WTC11 (cell line): ENCODE results near the gene SPSB3. TPM values are rescaled to one million over a fixed set of nuclear protein-coding genes. Genes with fewer than 3 reads are reported as not detected.

Experiments used
- ATAC-seq: fragments of 200-7000 bp; cut with Tn5 transposase; 2 replicates; pipeline ENCODE4 v1.10.0; 2021; ENCODE audit warnings: mild to moderate bottlenecking, moderate library complexity
- CTCF ChIA-PET: fragments of 300-600 bp; sonication (Branson Sonifier 250); formaldehyde crosslinking; loops from one replicate; lab custom pipeline; 2021; ENCODE audit warnings: antibody characterized with exemption; lab: Charles Lee
- POLR2A ChIA-PET: fragments of 350-600 bp; sonication (Branson Sonifier 250); formaldehyde crosslinking; loops from one replicate; lab custom pipeline; 2021; ENCODE audit warnings: antibody characterized with exemption; lab: Charles Lee
- DNase-seq: peaks from one replicate; pipeline ENCODE4 v3.0.0; 2021; ENCODE audit warnings: low spot score
- H3K27ac Mint-ChIP-seq: 2 replicates; pipeline ENCODE4 v1.8.0; 2021; ENCODE audit warnings: mixed read lengths
- H3K27me3 Mint-ChIP-seq: 2 replicates; pipeline ENCODE4 v1.8.0; 2021; ENCODE audit warnings: low read depth, mild to moderate bottlenecking, moderate library complexity, mixed read lengths
- H3K36me3 Mint-ChIP-seq: 2 replicates; pipeline ENCODE4 v1.8.0; 2021; ENCODE audit warnings: mixed read lengths
- H3K4me1 Mint-ChIP-seq: 2 replicates; pipeline ENCODE4 v1.8.0; 2022; ENCODE audit warnings: mixed read lengths
- H3K4me3 Mint-ChIP-seq: 2 replicates; pipeline ENCODE4 v1.8.0; 2021; ENCODE audit warnings: mild to moderate bottlenecking, moderate library complexity, mixed read lengths
- H3K9me3 Mint-ChIP-seq: 2 replicates; pipeline ENCODE4 v1.8.0; 2021; ENCODE audit warnings: mixed read lengths
- ATF3 ChIP-seq: sonication (generic); formaldehyde crosslinking; conservative IDR thresholded peaks from 2 replicates; pipeline ENCODE4 v1.8.1; 2022; ENCODE audit warnings: mild to moderate bottlenecking, missing genetic modification reagents
- CREM ChIP-seq: sonication (generic); formaldehyde crosslinking; IDR thresholded peaks from 2 replicates; pipeline ENCODE4 v1.8.1; 2022; ENCODE audit warnings: mild to moderate bottlenecking, missing genetic modification reagents, moderate library complexity
- ESRRA ChIP-seq: sonication (generic); formaldehyde crosslinking; IDR thresholded peaks from 2 replicates; pipeline ENCODE4 v1.8.1; 2022; ENCODE audit warnings: mild to moderate bottlenecking, missing genetic modification reagents, borderline replicate concordance
- MXD4 ChIP-seq: fragments of 250-450 bp; sonication (Bioruptor Pico); IDR thresholded peaks from 2 replicates; pipeline ENCODE4 v1.8.0; 2021; ENCODE audit warnings: mild to moderate bottlenecking, moderate library complexity, borderline replicate concordance
- NR1H2 ChIP-seq: sonication (generic); formaldehyde crosslinking; IDR thresholded peaks from 2 replicates; pipeline ENCODE4 v1.9.0; 2021; ENCODE audit warnings: mild to moderate bottlenecking, moderate library complexity, missing genetic modification reagents
- SMAD3 ChIP-seq: sonication (generic); formaldehyde crosslinking; IDR thresholded peaks from 2 replicates; pipeline ENCODE4 v1.8.0; 2022; ENCODE audit warnings: missing genetic modification reagents, mild to moderate bottlenecking, borderline replicate concordance
- ZMAT4 ChIP-seq: fragments of 250-450 bp; sonication (Bioruptor Pico); IDR thresholded peaks from 2 replicates; pipeline ENCODE4 v1.9.0; 2021; ENCODE audit warnings: mild to moderate bottlenecking
- total RNA-seq: library from RNA; stranded (reverse); gene quantifications from 3 replicates; pipeline ENCODE4 v1.2.3, GENCODE V29; 2021
- TF ChIP-seq, protein P1 (sequence below): sonication (generic); formaldehyde crosslinking; IDR thresholded peaks from 2 replicates; pipeline ENCODE4 v1.8.0; 2023; ENCODE audit warnings: missing genetic modification reagents
- TF ChIP-seq, protein P2 (sequence below): sonication (generic); formaldehyde crosslinking; IDR thresholded peaks from 2 replicates; pipeline ENCODE4 v1.8.1; 2023; ENCODE audit warnings: mild to moderate bottlenecking, missing genetic modification reagents, moderate library complexity
- TF ChIP-seq, protein P3 (sequence below): sonication (generic); formaldehyde crosslinking; IDR thresholded peaks from 2 replicates; pipeline ENCODE4 v1.8.0; 2023; ENCODE audit warnings: mild to moderate bottlenecking, missing genetic modification reagents
- TF ChIP-seq, protein P4 (sequence below): sonication (generic); formaldehyde crosslinking; IDR thresholded peaks from 2 replicates; pipeline ENCODE4 v1.8.1; 2022; ENCODE audit warnings: mild to moderate bottlenecking, missing genetic modification reagents, moderate library complexity, borderline replicate concordance
- TF ChIP-seq, protein P5 (sequence below): sonication (generic); formaldehyde crosslinking; IDR thresholded peaks from 2 replicates; pipeline ENCODE4 v1.8.0; 2022; ENCODE audit warnings: mild to moderate bottlenecking, missing genetic modification reagents

The SPSB3 gene
- total RNA-seq, 1 experiment from 2014 or later: 32.8 TPM

- TF ChIP-seq MXD4 (CRISPR knock-in tag): no peak
- TF ChIP-seq, protein P1, sequence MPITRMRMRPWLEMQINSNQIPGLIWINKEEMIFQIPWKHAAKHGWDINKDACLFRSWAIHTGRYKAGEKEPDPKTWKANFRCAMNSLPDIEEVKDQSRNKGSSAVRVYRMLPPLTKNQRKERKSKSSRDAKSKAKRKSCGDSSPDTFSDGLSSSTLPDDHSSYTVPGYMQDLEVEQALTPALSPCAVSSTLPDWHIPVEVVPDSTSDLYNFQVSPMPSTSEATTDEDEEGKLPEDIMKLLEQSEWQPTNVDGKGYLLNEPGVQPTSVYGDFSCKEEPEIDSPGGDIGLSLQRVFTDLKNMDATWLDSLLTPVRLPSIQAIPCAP (CRISPR knock-in tag): no peak
- TF ChIP-seq ESRRA (CRISPR knock-in tag): no peak
- TF ChIP-seq ZMAT4 (CRISPR knock-in tag): no peak
- TF ChIP-seq CREM: no peak
- no peak for TF ChIP-seq SMAD3 (CRISPR knock-in tag)
- TF ChIP-seq, protein P2, sequence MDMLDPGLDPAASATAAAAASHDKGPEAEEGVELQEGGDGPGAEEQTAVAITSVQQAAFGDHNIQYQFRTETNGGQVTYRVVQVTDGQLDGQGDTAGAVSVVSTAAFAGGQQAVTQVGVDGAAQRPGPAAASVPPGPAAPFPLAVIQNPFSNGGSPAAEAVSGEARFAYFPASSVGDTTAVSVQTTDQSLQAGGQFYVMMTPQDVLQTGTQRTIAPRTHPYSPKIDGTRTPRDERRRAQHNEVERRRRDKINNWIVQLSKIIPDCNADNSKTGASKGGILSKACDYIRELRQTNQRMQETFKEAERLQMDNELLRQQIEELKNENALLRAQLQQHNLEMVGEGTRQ (CRISPR knock-in tag): no peak
- TF ChIP-seq, protein P3, sequence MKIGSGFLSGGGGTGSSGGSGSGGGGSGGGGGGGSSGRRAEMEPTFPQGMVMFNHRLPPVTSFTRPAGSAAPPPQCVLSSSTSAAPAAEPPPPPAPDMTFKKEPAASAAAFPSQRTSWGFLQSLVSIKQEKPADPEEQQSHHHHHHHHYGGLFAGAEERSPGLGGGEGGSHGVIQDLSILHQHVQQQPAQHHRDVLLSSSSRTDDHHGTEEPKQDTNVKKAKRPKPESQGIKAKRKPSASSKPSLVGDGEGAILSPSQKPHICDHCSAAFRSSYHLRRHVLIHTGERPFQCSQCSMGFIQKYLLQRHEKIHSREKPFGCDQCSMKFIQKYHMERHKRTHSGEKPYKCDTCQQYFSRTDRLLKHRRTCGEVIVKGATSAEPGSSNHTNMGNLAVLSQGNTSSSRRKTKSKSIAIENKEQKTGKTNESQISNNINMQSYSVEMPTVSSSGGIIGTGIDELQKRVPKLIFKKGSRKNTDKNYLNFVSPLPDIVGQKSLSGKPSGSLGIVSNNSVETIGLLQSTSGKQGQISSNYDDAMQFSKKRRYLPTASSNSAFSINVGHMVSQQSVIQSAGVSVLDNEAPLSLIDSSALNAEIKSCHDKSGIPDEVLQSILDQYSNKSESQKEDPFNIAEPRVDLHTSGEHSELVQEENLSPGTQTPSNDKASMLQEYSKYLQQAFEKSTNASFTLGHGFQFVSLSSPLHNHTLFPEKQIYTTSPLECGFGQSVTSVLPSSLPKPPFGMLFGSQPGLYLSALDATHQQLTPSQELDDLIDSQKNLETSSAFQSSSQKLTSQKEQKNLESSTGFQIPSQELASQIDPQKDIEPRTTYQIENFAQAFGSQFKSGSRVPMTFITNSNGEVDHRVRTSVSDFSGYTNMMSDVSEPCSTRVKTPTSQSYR (CRISPR knock-in tag): no peak
- no peak for TF ChIP-seq NR1H2 (CRISPR knock-in tag)
- TF ChIP-seq ATF3 (CRISPR knock-in tag): no peak
These were observed 6.3 kb downstream of the SPSB3 start (continued) for GRCh38 chr16:1775846-1776671.

DNA sequence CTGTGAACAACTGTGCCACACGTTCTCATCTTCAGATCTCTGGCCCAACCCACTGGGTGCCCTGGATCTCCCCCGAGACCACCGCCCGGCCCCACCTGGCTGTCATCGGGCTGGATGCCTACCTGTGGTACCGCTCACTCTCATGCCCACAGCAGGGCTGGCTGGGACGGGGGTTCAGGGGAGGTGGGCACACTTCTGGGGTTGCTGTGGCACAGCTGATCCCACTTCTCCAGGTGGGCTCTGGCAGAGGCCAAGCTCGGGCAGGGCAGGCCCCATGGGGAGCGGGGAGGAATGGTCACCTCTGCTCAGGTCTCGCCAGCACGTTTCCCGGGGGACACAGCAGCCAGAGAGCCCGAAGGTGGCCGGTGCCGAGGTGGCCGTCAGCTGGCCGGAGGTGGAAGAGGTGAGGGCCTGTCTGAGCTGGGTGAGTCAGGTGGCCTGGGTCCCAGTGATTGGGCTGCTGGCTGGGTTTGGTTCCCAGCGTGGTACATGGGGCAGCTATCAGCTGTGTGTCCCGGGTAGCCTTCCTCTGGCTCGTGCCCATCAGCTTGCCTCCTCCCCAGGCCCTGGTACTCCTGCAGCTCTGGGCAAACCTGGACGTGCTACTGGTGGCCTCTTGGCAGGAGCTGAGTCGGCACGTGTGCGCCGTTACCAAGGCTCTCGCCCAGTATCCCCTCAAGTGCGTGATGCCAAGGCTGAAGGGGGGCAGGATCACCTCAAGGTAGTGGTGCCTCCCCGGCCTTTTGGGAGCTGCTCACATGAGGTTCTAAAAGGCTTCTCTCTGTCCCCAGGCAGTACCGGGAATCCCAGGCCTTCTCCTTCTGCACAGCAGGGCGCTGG is 7.1 kb downstream of the SPSB3 start:
- TF ChIP-seq, protein P4, sequence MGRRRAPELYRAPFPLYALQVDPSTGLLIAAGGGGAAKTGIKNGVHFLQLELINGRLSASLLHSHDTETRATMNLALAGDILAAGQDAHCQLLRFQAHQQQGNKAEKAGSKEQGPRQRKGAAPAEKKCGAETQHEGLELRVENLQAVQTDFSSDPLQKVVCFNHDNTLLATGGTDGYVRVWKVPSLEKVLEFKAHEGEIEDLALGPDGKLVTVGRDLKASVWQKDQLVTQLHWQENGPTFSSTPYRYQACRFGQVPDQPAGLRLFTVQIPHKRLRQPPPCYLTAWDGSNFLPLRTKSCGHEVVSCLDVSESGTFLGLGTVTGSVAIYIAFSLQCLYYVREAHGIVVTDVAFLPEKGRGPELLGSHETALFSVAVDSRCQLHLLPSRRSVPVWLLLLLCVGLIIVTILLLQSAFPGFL: no peak
- TF ChIP-seq, protein P5, sequence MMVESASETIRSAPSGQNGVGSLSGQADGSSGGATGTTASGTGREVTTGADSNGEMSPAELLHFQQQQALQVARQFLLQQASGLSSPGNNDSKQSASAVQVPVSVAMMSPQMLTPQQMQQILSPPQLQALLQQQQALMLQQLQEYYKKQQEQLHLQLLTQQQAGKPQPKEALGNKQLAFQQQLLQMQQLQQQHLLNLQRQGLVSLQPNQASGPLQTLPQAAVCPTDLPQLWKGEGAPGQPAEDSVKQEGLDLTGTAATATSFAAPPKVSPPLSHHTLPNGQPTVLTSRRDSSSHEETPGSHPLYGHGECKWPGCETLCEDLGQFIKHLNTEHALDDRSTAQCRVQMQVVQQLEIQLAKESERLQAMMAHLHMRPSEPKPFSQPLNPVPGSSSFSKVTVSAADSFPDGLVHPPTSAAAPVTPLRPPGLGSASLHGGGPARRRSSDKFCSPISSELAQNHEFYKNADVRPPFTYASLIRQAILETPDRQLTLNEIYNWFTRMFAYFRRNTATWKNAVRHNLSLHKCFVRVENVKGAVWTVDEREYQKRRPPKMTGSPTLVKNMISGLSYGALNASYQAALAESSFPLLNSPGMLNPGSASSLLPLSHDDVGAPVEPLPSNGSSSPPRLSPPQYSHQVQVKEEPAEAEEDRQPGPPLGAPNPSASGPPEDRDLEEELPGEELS: 0 out of 2 replicates have a peak, but pooled peaks have one; percentile 20
- Mint-ChIP-seq H3K9me3 (no peaks in the 10 kb centered on the region), H3K4me1 (peaks cover 2% of the 10 kb centered on the region), H3K36me3 (peaks cover 4% of the 10 kb centered on the region), H3K27me3 (no peaks in the 10 kb centered on the region; the same call in 1 of the 2 replicates), H3K4me3 (peak overlapping the region; percentile 30), H3K27ac (no peak overlapping the region)
- CTCF ChIA-PET: interaction anchor here (1.3 to 3.1 kb wide), 2 partner anchors 7 to 69 kb away, joined by 4 to 37 read pairs; partner anchors contain the start of genes MAPK8IP3, NUBP2 and SPSB3
- POLR2A ChIA-PET: no interaction called here
- no peak for DNase-seq
- no peak for ATAC-seq
